Loucy (cell line): ENCODE data around the gene PROM2.

ENCODE experiments used
- CTCF ChIP-seq: fragments of 200-600 bp; sonication (generic); conservative IDR thresholded peaks from 2 replicates; pipeline ENCODE4 v1.5.1; 2014; ENCODE audit warnings: mild to moderate bottlenecking, antibody characterized with exemption, low read length
- EZH2phosphoT487 ChIP-seq: fragments of 200-600 bp; IDR thresholded peaks from 2 replicates; pipeline ENCODE4 v1.6.1; 2018; ENCODE audit warnings: antibody characterized with exemption, mild to moderate bottlenecking, moderate library complexity, borderline replicate concordance

- TF ChIP-seq CTCF (no peak), EZH2phosphoT487 (no peak)
Measured at GRCh38 chr2:95327861-95328260, 53.6 kb downstream of the PROM2 start.
